ENCODE measurements around the gene NOS1AP. TPM values are rescaled to one million over a fixed set of nuclear protein-coding genes. Genes with fewer than 3 reads are reported as not detected.

The NOS1AP gene
- total and polyA plus RNA-seq, 9 of the 15 experiments (the other 6 are each of a cell fraction or from before 2014, with no cell fraction given) = 0.07 to 1.5 (median 0.22) TPM

- Histone ChIP-seq H3K4me1 (replicated peaks in 1 of 2; ENCODE audit: control insufficient read depth in 2 of 2, insufficient read depth in 2 of 2, low read length in 2 of 2) (no peaks in the 10 kb centered on the region; a peak in 1 of 5 replicates), H3K9me3 (replicated peaks; ENCODE audit: control insufficient read depth, insufficient read depth, low read depth, low read length) (no peaks in the 10 kb centered on the region), H3K4me3 (no peak overlapping the region), H2AFZ (ENCODE audit: low read depth, low read length) (no peak overlapping the region), H3K9ac (ENCODE audit: insufficient read depth in 1 of 2, low read depth in 2 of 2, low read length in 2 of 2) (no peak overlapping the region), H3K27me3 (ENCODE audit: control insufficient read depth in 2 of 2, insufficient read depth in 2 of 2, low read length in 2 of 2) (no peaks in the 10 kb centered on the region), H3K27ac (ENCODE audit: extremely low read depth, low read depth, low read length) (no peak overlapping the region), H3K9me1 (ENCODE audit: control insufficient read depth, insufficient read depth, low read length) (no peaks in the 10 kb centered on the region), H3K79me2 (ENCODE audit: control insufficient read depth, insufficient read depth, low read length) (no peaks in the 10 kb centered on the region), H4K20me1 (replicated peaks; ENCODE audit: control insufficient read depth, insufficient read depth, low read length) (no peaks in the 10 kb centered on the region), H3K4me2 (ENCODE audit: insufficient read depth, low read length) (no peak overlapping the region), H3K36me3 (ENCODE audit: control insufficient read depth, insufficient read depth, low read length) (no peaks in the 10 kb centered on the region)
- in situ Hi-C loops (cut with MboI) = no loop called here
- CTCF ChIA-PET (ENCODE audit: low intra/inter-chr PET ratio) = no interaction called here
- intact Hi-C loops (cut with micrococcal nuclease) = no loop called here
- no TSS peak for BruUV-seq (replicated peaks)
- FAIRE-seq = no peak
- POLR2A ChIA-PET = interaction anchor here (1.3 to 2.1 kb wide), 2 partner anchors 13 to 18 kb away, joined by 3 to 8 read pairs; partner anchors contain the start of gene NOS1AP
- 0% methylated on average over 1 of the region's 1 CpG for WGBS (ENCODE audit: insufficient coverage, low coverage, missing lambda C conversion rate)
- TF ChIP-seq NR1H2 (CRISPR knock-in tag; IDR thresholded peaks at IDR 0.05) (no peak), ZNF316 (IDR thresholded peaks at IDR 0.05) (no peak), USF1 (CRISPR knock-in tag; IDR thresholded peaks at IDR 0.05) (no peak), CHD1 (IDR thresholded peaks at IDR 0.05; ENCODE audit: low read length) (no peak), ZNF766 (CRISPR knock-in tag; conservative IDR thresholded peaks at IDR 0.05) (no peak), ZNF668 (CRISPR knock-in tag; IDR thresholded peaks at IDR 0.05) (no peak), ZNF23 (CRISPR knock-in tag; IDR thresholded peaks at IDR 0.05) (no peak), MCM5 (IDR thresholded peaks at IDR 0.05; ENCODE audit: low read depth) (no peak), SAFB2 (IDR thresholded peaks at IDR 0.05; ENCODE audit: borderline replicate concordance, low read depth, low read length, severe bottlenecking) (no peak), ZNF165 (CRISPR knock-in tag; IDR thresholded peaks at IDR 0.05; ENCODE audit: borderline replicate concordance) (no peak), ZNF780A (CRISPR knock-in tag; IDR thresholded peaks at IDR 0.05) (no peak), TAF1 (IDR thresholded peaks at IDR 0.05; ENCODE audit: control insufficient read depth, extremely low read depth, insufficient read depth, low read length, severe bottlenecking) (no peak), HNRNPUL1 (IDR thresholded peaks at IDR 0.05; ENCODE audit: low read length) (no peak), EGR1 (conservative IDR thresholded peaks at IDR 0.05) (no peak), TEAD1 (CRISPR knock-in tag; IDR thresholded peaks at IDR 0.05) (no peak)
- TF ChIP-seq, protein P1, sequence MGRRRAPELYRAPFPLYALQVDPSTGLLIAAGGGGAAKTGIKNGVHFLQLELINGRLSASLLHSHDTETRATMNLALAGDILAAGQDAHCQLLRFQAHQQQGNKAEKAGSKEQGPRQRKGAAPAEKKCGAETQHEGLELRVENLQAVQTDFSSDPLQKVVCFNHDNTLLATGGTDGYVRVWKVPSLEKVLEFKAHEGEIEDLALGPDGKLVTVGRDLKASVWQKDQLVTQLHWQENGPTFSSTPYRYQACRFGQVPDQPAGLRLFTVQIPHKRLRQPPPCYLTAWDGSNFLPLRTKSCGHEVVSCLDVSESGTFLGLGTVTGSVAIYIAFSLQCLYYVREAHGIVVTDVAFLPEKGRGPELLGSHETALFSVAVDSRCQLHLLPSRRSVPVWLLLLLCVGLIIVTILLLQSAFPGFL (CRISPR knock-in tag; IDR thresholded peaks at IDR 0.05) = no peak
- ATAC-seq = no peak
- DNase-seq (ENCODE audit: extremely low read depth in 1 of 4, low spot score in 3 of 4) = no peak
Measured at GRCh38 chr1:162087574-162087973, 18.1 kb downstream of the NOS1AP start.
